ENCODE results near the gene BICC1.
A peak's percentile ranks its signal among the peaks of the same experiment; 100 is the strongest.

Gene BICC1

DNA sequence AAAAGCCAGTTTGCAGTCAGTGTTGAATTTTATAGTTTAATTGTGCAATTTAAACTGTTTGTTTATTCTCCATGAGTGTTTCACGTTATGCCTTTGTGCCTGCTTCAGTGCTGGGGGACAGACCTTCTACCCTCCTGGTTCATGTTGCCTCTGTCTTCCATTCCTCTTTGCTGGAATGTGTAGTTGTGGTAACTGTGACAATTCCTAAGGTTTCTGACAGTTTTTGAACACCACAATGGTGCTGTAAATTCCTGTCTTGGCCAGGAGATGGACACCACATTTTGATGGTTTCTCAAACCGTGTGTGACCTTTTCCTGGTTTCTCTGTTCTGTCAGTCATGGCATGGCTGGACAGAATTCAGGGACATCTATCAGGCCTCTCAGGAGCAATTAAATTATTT is 201.7 kb downstream of the BICC1 start:
- DNase-seq: no peak

GRCh38 chr10:58715061-58715460 is 202.4 kb downstream of the BICC1 start:
- DNase-seq: no peak

GRCh38 chr10:58718596-58718995 is 205.9 kb downstream of the BICC1 start:
- DNase-seq: no peak

DNA sequence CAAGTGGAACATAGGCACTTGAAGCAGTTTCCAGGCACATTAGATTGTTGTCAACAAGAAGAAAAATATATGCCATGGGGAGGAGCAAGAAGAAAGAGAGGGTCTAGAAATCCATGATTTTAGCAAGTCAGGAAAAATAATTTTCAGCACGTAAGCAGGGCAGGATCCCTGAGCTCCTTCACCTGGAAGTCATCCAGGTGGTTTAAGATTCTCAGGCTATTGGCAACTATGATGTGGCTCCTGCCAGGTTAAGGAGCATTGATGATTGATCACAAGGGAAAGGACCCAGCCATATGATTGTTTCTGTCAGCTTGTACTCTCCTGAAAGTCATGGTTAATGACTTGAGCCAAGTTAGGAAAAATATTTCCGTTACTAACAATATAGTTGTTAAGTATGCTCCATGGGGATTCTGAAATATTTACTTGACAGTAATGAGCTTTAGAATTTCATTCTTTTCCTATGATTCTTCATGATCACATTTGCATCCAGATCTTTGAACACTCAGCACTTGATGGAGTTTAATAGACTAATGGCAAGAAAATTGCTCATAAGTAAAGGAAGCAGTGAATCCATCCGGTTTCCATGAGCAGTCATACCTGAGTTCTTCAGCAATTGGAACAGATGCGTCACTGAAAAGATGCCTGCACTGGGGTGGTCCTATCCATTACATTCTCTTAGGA is 209.1 kb downstream of the BICC1 start:
- DNase-seq: no peak

DNA sequence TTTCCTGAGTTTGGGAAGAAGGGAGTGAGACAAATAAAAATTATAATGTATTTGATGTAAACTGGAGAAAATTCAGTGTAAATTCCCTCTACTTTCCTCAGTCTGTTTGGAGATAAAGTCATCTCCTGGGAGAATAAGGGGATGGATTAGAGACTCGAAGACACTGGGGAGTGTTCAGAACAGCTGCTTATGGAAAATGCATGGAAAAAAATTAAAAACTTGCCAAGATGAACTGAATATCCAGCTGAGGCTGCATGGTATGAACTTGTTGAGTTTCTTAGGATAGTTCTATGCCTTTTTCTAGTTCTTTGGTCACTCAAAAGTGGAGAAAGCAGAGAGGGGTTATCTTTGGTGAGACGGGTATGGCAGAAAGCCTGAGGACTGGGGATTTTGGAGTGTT is 210.5 kb downstream of the BICC1 start:
- no peak for DNase-seq

DNA sequence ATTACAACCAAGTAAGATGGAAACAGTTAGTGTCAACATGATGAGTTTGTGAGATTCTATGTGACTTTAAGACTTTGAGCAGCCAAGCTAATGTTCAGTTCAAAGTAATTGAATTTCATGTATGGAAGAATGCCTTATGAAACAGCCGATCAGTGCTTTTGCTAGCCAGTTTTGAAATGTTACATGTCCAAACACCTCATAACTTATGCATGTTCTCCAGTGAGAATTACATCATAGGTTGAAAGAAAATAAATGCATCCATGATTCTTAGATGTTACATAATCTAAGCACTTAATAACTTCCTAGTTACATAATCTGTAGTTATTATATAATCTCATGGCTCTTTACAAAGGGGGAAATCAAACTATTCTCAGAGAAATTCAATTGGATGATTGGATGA is 211.3 kb downstream of the BICC1 start:
- peak; percentile 16 for DNase-seq

- no peak for DNase-seq
These were observed 212.1 kb downstream of the BICC1 start for GRCh38 chr10:58724781-58725180.

- DNase-seq: no peak
These were observed 213.2 kb downstream of the BICC1 start for GRCh38 chr10:58725901-58726300.

DNA sequence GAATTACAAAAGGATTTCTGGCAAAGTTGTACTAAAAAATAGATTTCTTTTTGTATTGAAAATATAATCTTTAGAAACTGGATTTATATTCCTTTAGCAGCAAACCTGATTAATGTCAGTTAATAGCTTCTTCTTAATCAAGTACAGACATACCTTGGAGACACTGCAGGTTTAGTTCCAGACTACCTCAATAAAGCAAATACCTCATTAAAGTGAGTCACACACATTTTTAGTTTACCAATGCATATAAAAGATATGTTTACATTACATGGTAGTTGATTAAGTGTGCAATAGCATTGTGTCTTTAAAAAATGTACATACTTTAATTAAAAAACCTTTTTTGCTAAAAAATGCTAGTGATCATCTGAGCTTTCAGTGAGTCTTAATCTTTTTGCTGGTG is 215.0 kb downstream of the BICC1 start:
- no peak for DNase-seq

- DNase-seq: no peak
These were observed 218.6 kb downstream of the BICC1 start for GRCh38 chr10:58731276-58731675.

GRCh38 chr10:58733436-58733835 is 220.8 kb downstream of the BICC1 start:
- DNase-seq: no peak

DNA sequence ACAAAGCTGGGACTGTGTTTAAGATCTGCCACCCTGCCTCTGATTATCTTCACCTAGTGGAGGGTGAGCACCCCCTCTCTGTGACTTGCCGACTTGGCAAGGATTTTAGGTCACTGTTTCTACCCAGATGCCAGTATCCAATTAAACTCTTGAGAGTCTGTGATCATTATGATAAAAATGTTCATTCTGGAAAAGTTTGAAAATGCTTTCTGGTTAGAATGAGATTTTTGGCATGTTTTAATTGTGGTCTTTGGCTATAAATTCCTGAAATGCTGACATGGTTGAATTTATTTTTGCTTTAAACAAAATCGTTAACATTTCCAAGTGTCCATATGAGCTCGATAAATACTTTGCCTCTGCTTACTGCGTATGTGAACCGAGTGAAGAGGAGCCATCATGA is 221.4 kb downstream of the BICC1 start:
- no peak for DNase-seq

DNA sequence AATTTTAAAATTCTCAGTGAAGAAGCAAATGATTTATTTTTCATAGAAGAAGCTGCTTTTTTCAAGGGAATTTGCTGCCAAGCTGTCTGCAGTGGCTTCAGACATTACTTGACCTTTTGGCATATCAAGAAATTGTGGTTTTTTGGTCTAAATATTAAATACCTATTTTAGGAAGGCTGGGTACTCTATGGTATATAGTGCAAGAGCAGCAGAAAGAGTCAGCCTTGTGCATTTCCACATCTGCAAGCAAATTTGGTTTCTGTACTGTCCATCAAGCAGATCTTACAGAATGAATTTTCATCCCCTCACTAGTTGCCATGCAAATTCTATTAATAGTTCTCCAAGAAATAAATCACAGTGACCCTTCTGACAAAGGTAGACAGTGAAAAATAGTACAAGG is 222.0 kb downstream of the BICC1 start:
- DNase-seq: no peak

DNA sequence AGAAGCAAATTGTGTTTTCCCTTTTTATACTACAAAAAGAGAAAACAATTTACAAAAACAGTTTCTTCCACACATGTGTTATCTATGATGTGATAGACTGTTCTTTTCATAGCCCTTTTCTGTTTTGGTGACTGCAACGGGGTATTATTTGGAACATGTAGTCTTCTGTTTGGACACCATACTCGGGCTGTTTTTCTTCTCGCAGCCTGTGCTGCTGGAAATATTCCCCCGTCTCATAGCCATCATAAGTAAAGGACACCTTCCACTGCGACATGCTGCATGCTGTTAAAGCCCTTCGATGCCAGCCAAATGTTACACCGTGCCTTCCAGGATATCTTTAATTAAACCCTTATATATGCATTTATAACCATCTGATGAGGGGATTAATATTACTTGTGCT is 222.4 kb downstream of the BICC1 start:
- DNase-seq: no peak

DNA sequence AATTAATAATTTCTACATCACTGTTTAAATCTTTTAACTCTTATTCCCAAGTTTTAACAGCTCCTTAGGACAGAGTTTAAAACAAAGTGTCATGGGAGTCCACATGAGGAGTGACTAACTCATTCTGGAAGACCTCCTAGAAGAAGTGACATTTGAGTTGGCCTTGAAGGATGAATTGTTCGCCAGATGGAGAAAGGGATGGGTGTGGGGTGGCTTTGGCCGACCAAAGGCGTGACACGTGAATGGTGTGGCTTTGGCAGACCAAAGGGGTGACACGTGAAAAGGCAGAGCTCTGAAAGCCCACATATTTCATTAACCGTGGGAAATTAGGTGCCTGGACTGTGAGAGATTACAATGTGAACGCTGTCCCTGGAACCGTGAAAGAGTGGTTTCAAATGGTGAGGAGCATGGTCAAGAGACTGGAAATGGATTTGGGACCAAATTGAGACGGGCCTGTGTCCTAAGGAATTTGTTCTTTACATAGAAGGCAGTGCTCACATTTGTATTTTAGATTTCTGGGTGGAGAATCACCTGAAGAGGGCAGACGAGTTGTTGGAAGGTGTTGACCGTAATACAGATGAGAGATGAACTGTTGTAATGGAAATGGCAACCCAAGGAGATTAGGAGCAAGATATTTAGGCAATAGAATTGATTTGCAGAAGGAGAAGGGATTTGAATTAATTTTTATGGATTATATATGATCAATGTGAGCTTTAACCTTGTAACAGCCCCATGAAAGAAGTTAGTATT is 228.1 kb downstream of the BICC1 start:
- no peak for DNase-seq

DNA sequence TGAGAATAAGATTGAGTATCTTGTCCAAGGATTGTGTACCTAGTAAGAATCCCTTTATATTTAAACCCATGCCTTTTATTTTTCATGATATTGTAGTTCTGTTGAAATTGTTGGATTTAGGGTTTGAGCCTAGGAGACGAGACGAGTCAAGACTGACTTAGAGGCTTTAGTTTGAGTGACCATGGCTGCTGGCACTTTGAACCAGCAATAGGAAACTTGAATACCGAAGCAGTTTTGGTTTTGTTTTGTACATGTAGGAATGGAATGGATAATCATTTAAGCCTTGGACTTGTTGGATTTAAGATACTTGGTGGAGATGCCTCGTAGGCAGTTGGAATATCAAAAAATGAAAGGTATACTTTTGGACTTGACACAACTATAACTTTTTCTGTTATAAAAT is 229.0 kb downstream of the BICC1 start:
- no peak for DNase-seq

- no peak for DNase-seq
These were observed 229.5 kb downstream of the BICC1 start for GRCh38 chr10:58742141-58742540.

DNA sequence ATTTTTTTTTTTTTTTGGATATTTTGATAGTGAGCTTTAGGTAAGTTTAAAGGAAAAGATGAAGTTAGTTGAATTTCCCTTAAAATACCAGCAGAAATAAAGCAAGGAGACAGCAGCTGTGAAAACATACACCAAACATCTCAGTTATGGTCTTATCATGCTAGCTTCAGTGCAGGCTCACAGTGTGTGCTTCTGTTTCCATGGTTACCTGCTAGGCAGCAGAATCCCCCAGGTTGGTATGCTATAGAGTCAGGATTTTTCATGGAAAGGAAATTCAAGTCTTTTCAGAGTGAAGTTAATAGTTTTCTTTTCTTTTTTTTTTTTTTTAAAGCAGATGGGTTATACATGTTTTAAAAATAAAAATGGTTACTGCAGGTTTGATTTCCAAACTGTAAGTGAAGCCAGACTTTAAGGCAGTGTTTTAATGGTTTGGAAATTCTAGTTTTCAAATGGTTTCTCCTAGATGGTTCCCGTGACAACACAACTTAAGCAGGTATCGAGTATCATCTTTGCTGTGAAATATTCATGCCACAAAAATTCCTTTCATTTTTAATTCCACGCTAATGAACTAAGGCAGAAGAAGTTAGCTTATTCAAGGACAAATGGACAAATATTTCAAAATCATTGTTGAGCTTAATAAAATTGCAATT is 230.9 kb downstream of the BICC1 start:
- no peak for DNase-seq

DNA sequence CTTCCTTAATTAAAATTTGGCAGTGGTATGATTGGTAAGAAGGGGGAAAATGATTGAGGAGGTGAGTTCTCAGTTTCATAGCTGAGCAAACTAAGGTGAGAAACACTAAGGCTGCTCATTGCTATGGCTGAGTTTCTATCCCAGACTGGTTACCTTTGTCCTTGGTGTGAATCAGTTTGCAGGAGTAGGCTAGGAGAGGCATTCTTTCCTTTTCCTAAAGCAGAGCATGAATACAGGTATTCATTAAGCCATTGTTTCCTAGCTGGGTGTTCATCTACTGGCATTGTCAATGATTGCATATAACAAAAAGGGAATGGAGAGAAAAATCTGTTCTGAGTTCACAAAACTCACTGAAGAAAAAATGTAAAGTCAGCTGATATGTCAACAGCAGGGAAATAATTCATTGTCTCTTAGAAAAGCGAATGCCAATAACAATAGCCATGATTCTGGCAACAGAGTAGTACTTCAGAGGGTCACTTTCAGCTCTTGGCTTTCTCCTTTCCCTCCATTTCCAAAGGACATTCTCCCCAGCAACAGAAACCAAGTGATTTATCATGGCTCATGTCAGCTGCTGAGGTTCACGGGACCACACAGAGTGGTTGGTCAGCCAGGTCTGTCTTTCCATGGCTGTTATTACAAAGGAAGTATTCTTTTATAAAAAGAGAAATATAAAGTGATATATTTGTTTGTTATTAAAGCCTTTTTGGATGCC is 234.0 kb downstream of the BICC1 start:
- no peak for DNase-seq

- DNase-seq: no peak
These were observed 235.0 kb downstream of the BICC1 start for GRCh38 chr10:58747687-58748086.

DNA sequence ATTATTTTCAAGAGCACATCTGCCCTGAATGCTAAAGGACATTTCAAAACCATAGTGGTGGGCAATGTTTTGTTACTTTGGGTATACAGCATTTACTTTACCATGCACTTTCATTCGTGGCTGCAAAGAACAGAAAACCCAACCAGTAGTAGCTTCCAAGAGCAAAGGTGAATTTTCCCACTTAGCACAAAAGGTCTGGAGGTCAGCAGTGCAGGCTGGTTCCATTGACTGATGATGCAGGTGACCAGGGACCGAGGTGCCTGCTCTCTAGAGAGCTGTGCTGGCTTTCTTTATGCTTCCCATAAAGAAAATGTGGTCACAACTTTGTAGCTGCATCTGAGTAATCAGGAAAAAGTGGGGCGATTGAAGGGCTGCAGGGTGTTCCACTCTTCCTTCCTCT is 240.0 kb downstream of the BICC1 start:
- DNase-seq: no peak

- DNase-seq: no peak
These were observed 240.8 kb downstream of the BICC1 start for GRCh38 chr10:58753425-58753824.

- no peak for DNase-seq
These were observed 242.0 kb downstream of the BICC1 start for GRCh38 chr10:58754469-58755339.

Measured in MV-4-11 (cell line).